ENCODE results near the gene PDE3B. TPM values are rescaled to one million over a fixed set of nuclear protein-coding genes. Genes with fewer than 3 reads are reported as not detected.

Gene PDE3B
- total and polyA plus RNA-seq, 9 of the 15 experiments (the other 6 are each of a cell fraction or from before 2014, with no cell fraction given) = 2.3 to 22.5 (median 12.2) TPM

DNA sequence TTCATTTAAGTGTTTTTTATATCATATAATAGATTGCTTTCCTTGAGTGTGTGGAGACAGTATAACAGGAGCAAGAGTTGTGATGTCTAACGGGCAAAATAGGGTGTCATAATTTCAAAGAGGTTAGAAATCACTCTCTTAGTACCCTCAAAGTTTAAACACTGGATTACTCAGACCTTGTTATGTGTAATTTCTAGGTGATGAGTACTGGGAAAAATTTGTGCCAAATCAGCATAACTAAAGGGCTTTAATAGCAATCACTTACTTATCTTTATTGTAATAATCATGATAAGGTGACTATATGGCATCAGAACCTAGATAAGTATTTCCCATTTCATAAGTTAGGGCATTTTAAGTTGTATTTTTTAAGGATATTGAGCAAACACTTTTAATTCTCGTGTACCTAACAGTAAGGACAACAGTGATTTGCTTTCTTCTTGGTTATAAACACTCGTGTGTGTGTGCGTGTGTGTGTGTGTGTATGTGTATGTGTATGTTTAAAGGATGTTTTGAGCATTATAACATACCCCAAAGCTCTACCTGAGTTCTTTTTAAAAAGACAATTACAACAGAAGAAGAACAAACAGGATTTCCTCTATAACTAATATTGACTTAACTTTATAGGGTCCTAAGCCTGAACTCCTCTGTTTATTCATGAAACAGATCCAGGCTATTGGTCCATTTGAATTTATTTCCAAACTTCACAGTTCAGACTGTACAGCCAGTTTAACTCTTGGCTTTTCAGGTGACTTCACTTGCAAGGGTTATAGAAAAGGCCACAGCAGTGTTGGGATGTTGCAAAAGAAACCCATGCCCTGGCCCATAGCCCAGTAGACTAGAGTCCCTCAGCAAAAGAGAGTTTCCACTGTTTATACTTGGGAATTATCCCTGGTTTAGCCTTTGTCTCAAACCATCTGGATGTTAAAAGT, 23.7 kb upstream of the PDE3B start (continued):
- TF ChIP-seq ZC3H4 (CRISPR knock-in tag; IDR thresholded peaks at IDR 0.05; ENCODE audit: borderline replicate concordance) (no peak), MAFG (tag; conservative IDR thresholded peaks at IDR 0.05) (peak; percentile 46; the same call in 1 of the 2 replicates), EWSR1 (IDR thresholded peaks at IDR 0.05; ENCODE audit: borderline replicate concordance, low read depth, partially characterized antibody) (no peak), TCF7L2 (IDR thresholded peaks at IDR 0.05; ENCODE audit: low read depth, low read length) (no peak), ZNF589 (CRISPR knock-in tag; IDR thresholded peaks at IDR 0.05; ENCODE audit: low read depth) (no peak), NEUROD1 (IDR thresholded peaks at IDR 0.05; ENCODE audit: borderline replicate concordance, low read depth, low read length, partially characterized antibody) (no peak), ZBED1 (IDR thresholded peaks at IDR 0.05) (no peak), C11orf30 (IDR thresholded peaks at IDR 0.05; ENCODE audit: low read depth) (peak; percentile 73; the same call in 1 of the 2 replicates), MTA3 (IDR thresholded peaks at IDR 0.05; ENCODE audit: borderline replicate concordance) (no peak)

DNA sequence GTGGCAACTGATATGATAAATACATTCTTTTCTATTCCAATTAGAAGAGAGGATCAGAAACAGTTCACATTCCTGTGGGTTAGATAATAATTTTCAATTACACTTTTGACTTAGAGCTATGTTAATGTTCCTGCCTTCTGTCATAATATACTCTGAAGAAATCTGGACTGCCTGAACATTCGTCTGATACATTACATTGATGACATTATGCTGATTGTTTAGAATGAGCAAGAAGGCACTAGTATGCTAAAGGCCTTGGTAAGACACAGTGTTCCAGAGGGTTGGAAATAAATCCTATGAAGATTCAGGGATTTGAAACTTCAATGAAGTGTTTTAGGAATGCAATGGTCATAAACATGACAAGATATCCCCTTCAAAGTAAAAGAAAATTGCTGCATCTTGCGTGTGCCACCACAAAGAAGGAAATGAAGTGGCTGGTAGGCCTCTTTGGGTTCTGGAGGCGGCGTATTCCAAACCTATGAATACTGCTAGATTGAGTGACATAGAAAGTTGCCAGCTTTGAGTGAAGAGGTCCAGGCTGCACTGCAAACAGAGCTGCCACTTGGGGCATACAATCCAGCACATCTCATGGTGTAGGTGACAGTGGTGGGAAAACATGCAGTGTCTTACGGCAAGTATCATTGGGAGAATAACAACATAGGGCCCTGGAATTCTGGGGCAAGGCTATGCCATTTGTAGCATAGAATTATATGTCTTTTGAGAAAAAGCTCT, 21.2 kb upstream of the PDE3B start:
- no peak for ATAC-seq
- in situ Hi-C loops (cut with MboI) = no loop called here
- TF ChIP-seq RUNX1 (IDR thresholded peaks at IDR 0.05; ENCODE audit: low read depth) (no peak), FOXA1 (IDR thresholded peaks at IDR 0.05; ENCODE audit: borderline replicate concordance) (no peak)
- TF ChIP-seq, protein P1, sequence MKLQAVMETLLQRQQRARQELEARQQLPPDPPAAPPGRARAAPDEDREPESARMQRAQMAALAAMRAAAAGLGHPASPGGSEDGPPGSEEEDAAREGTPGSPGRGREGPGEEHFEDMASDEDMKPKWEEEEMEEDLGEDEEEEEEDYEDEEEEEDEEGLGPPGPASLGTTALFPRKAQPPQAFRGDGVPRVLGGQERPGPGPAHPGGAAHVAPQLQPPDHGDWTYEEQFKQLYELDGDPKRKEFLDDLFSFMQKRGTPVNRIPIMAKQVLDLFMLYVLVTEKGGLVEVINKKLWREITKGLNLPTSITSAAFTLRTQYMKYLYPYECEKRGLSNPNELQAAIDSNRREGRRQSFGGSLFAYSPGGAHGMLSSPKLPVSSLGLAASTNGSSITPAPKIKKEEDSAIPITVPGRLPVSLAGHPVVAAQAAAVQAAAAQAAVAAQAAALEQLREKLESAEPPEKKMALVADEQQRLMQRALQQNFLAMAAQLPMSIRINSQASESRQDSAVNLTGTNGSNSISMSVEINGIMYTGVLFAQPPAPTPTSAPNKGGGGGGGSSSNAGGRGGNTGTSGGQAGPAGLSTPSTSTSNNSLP (IDR thresholded peaks at IDR 0.05; ENCODE audit: borderline replicate concordance, low read depth, low read length) = no peak
- TF ChIP-seq, protein P2, sequence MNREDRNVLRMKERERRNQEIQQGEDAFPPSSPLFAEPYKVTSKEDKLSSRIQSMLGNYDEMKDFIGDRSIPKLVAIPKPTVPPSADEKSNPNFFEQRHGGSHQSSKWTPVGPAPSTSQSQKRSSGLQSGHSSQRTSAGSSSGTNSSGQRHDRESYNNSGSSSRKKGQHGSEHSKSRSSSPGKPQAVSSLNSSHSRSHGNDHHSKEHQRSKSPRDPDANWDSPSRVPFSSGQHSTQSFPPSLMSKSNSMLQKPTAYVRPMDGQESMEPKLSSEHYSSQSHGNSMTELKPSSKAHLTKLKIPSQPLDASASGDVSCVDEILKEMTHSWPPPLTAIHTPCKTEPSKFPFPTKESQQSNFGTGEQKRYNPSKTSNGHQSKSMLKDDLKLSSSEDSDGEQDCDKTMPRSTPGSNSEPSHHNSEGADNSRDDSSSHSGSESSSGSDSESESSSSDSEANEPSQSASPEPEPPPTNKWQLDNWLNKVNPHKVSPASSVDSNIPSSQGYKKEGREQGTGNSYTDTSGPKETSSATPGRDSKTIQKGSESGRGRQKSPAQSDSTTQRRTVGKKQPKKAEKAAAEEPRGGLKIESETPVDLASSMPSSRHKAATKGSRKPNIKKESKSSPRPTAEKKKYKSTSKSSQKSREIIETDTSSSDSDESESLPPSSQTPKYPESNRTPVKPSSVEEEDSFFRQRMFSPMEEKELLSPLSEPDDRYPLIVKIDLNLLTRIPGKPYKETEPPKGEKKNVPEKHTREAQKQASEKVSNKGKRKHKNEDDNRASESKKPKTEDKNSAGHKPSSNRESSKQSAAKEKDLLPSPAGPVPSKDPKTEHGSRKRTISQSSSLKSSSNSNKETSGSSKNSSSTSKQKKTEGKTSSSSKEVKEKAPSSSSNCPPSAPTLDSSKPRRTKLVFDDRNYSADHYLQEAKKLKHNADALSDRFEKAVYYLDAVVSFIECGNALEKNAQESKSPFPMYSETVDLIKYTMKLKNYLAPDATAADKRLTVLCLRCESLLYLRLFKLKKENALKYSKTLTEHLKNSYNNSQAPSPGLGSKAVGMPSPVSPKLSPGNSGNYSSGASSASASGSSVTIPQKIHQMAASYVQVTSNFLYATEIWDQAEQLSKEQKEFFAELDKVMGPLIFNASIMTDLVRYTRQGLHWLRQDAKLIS (CRISPR knock-in tag; IDR thresholded peaks at IDR 0.05) = no peak

More for the DNA sequence above, 21.2 kb upstream of the PDE3B start:
- no peaks in the 10 kb centered on the region for H3K9me3 ChIP-seq (replicated peaks; ENCODE audit: control insufficient read depth, insufficient read depth, low read depth, low read length)
- H3K4me1 ChIP-seq (replicated peaks in 1 of 2; ENCODE audit: control insufficient read depth in 2 of 2, insufficient read depth in 2 of 2, low read length in 2 of 2) = no peaks in the 10 kb centered on the region
- no peak overlapping the region for H3K4me2 ChIP-seq (ENCODE audit: insufficient read depth, low read length)
- H3K79me2 ChIP-seq (ENCODE audit: control insufficient read depth, insufficient read depth, low read length) = peaks cover 23% of the 10 kb centered on the region; the same call in 2 of the 3 replicates
- H3K9ac ChIP-seq (ENCODE audit: insufficient read depth in 1 of 2, low read depth in 2 of 2, low read length in 2 of 2) = no peak overlapping the region
- WGBS (ENCODE audit: insufficient coverage, low coverage, missing lambda C conversion rate) = 92% methylated on average over 5 of the region's 5 CpGs
- ChIA-PET CTCF (ENCODE audit: low intra/inter-chr PET ratio) (no interaction called here), POLR2A (interaction anchor here (0.6 to 1.2 kb wide), 4 partner anchors 17 to 1246 kb away, joined by 3 to 4 read pairs (median 3); no protein-coding TSS in a partner anchor)
- H2AFZ ChIP-seq (ENCODE audit: low read depth, low read length) = no peak overlapping the region
- FAIRE-seq = no peak
- H3K36me3 ChIP-seq (ENCODE audit: control insufficient read depth, insufficient read depth, low read length) = peaks cover 71% of the 10 kb centered on the region
- H3K27me3 ChIP-seq (ENCODE audit: control insufficient read depth in 2 of 2, insufficient read depth in 2 of 2, low read length in 2 of 2) = no peaks in the 10 kb centered on the region
- H3K27ac ChIP-seq (ENCODE audit: extremely low read depth, low read depth, low read length) = no peak overlapping the region
- intact Hi-C loops (cut with micrococcal nuclease) = loop anchor here (5.0 kb wide), 1 partner anchor 285 kb away; no protein-coding TSS in a partner anchor
- no TSS peak for BruUV-seq (replicated peaks)
- no peak for DNase-seq (ENCODE audit: extremely low read depth in 1 of 4, low spot score in 3 of 4)
- no peaks in the 10 kb centered on the region for H3K9me1 ChIP-seq (ENCODE audit: control insufficient read depth, insufficient read depth, low read length)
- no peak overlapping the region for H3K4me3 ChIP-seq
- H4K20me1 ChIP-seq (replicated peaks; ENCODE audit: control insufficient read depth, insufficient read depth, low read length) = no peaks in the 10 kb centered on the region

All from K562 (cell line).